HG03575 (cell line): ENCODE data around the gene FRG2.
"Not testable (repeated sequence)": the region's sequence is repeated elsewhere in the genome, so short reads cannot be mapped to it uniquely, and the experiment has no call there.

Experiments
- ATAC-seq: cut with Tn5 transposase; IDR thresholded peaks from one replicate; pipeline ENCODE4 v1.9.1; 2021; ENCODE audit not compliant: unreplicated experiment, insufficient number of reproducible peaks, low FRiP score; ENCODE audit errors: extremely low read depth

Gene FRG2

DNA sequence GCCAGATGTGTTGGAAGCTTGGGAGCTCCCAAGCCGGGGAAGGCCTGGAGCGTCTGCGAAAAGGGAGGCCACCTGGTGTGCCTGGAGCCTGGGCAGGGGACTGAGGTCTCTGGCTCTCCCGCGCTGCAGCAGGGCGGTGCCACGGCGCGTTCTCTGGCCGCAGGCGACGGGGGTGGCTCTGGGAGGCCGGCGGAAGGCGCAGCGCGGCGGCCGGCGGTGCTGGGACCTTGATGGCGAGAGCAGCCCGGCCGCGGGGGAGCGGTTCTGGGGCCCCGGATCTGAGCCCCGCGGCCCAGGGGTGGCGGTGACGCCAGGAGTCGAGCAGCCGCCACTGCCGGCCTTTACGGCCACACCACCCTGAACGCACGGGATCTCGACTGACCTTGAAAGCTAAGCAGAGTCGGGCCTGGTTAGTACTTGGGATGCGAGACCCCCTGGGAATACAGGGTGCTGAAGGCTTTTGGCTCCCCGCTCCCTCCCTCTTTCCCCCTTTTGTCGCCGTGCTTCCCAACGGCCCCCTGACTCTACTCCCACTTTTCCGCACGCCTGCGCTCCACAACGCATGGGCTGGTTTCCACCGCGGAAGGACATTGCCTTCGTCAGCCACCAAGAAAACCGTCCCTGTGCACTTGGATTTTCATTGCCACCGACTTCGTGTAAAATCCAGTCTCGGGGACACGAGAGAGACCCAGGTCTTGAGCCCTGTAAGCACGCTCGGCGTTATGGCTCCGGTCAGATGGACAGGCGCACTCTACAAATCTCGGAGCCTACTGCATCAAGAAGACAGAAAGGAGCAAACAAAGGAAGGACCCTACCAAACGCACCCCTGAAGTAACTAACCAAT, 9.5 kb downstream of the FRG2 start:
- ATAC-seq, result no peak

DNA sequence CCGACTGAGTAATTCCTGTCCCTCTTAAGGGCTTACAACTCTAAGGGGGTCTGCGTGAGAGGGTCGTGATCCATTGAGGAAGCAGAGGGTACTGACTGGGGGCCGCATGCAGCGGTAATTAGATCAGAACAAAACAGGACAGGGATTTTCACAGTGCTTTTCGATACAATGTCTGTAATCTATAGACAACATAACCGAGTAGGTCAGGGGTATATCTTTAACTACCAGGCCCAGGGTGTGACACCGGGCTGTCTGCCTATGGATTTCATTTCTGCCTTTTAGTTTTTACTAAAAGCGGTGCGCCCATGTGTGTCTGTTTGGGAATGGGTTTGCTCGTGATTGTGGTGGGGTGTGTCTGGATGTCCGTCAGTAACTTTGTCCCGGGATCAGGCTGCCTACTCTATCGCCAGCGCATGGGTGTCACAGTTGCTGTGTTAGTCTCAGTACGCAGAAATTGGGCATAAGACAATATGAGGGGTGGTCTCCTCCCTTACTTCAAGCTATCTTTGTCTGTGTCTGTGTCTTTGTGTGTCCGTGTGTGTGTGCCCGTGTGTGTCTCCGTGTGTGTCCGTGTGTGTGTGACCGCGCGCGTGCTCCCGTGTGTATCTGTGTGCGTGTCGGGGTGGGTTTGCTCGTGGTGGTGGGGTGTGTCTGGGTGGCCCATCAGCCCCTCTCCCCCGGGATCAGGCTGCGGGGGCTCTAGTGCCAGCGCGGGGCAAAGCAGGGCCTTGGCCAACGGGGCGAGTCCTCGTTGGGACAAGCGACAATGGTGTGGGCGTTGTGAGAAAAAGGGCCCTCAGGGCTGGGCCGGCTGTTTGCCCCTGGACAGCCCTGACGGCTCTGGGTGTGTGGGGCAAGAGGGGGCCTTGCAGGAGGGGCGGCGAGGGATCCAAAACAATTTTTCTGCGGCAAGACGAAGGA, 10.4 kb downstream of the FRG2 start:
- no peak for ATAC-seq

DNA sequence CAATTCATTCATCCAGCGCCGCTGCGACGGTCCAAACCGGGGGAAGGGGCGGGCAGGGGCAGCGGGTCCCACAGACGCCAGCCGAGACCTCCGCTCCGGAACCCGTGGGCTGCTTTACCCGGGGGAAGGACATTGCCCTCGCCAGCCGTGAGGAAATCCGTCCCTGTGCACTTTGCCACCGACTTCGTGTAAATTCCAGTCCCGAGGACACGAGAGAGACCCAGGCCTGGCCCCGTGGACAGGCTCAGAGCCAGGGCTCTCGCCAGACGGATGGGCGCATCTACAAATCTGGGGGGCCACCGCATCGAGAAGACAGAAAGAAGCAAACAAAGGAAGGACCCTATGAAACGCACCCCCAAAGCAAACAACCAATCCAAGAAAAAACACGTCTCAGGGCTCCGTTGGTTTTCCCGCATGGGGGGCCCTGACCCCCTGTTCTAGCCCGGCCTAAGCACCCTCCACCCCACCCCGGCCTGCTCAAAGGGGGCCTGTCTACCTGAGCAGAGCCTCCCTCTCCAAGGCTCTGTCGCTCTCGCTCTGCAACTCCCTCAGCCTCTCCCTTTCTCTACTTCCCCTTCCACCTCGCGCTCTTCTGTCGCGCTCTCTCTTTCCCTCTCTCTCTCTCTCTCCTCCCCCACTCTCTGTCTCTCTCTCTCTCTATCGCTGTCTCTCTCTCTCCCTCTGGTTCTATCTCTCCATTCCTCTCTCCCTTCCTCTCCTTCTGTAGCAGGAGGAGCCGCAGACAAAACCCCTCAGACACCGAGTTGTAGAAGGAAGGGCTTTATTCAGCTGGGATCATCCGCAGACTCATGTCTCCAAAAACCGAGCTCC, 11.3 kb downstream of the FRG2 start:
- no peak for ATAC-seq

DNA sequence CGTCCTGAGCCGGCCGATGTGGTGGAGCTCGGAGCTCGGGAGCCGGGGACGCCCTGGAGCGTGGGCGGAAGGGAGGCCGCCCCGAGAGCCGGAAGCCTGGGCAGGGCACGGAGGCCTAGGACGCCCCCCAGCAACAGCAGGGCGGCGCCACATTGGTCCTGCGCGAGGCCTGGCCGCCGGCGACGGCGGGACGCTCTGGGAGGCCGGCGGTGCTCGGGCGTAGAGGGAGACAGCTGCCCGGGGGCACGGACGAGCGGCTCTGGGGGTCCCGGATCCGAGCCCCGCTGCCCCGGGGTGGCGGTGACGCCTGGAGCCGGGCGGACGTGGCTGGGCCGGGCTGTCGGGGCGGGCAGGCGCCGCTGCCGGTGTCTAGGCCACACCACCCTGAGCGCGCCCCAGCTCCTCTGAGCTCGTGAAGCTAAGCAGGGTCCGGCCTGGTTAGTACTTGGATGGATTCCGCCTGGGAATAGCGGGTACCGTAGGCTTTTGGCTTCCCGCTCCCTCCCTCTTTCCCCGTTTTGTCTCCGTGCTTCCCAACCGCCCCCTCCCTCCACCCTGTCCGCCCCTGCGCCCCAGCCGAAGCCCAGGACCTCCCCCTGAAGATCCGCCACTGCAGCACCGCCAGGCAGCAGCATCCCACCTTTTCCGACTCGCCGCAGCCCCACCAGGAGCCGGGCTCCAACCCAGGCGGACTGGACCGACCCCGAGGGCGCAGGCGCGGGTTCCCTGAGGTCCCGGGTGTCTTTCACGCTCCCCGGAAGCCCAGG, 12.1 kb downstream of the FRG2 start:
- no peak for ATAC-seq

DNA sequence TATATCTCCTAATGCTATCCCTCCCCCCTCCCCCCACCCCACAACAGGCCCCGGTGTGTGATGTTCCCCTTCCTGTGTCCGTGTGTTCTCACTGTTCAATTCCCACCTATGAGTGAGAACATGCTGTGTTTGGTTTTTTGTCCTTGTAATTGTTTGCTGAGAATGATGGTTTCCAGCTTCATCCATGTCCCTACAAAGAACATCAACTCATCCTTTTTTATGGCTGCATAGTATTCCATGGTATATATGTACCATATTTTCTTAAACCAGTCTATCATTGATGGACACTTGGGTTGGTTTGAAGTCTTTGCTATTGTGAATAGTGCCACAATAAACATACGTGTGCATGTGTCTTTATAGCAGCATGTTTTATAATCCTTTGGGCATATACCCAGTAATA, 37.1 kb downstream of the FRG2 start:
- not testable (repeated sequence) for ATAC-seq

DNA sequence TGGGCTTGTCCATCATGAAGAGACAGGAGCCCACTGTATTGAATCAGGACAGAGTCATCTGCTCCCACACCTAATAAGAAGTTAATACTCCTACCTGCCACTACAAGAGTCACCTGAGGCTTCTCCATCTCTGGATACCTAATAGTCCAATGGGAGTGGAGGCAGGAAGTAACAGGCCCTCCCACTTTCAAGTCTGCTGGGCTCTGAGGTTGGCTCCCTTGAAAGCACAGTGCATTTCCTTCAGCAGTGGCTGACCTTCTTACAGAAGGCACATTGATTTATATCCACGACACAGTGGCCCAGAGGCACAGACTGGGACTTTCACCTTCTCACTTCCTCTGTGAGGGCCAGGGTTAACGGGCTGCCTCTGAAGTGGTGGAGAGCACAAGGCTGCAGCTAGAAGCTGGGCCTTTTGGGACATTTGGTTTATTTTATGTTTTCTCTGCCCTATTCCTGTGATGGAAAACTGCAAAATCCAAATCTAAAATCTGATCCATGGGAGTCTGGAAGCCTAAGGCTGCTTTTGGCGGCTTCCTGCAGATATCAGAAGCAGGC, 38.1 kb downstream of the FRG2 start:
- ATAC-seq, result no peak

DNA sequence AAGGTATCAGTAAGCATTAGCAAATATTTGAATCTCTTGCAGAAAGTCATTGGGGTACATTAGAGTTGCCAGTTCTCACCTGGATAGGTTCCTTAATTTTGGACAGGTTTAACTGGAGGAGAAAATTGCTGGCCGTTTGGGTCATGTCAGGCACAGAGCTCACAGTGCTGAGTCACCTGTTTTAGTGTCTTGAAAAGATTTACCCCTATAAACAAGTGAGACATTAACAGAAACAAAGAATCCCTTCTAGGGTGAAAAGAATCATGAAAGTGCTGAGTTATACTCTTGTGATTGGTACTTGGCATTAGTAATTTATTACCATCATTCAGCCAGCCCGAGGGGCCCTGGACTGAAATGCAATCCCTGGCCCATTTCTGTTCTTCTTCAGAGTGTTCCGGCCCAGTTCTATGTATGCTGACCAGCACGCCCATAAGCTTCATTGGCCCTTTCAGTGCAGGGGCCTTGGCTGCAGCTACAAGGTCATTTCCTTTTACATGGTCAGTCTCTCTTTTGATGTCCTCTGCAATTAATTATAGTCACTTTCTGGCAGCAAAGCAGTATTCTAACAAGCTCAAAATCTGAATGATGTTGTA, 41.3 kb downstream of the FRG2 start:
- not testable (repeated sequence) for ATAC-seq

DNA sequence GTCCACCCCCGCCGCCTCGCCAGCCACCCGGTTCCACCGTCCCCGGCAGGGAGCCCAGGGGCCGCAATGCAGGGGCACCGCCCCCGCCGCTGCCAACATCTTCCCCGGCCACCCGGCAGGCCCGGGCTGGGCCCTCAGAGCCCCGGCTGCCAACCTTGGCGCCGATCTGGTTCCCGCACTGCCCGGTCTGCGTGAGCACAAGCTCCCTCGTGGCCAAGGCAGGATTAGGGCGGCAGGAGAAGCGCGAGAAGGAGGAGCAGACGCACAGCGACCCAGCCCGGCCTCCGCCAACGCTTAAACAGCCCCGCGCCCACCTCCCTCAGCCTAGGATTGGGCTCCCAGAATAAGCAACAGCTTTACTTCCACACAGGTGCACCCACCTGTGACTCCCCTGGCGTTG, 42.4 kb downstream of the FRG2 start:
- not testable (repeated sequence) for ATAC-seq

DNA sequence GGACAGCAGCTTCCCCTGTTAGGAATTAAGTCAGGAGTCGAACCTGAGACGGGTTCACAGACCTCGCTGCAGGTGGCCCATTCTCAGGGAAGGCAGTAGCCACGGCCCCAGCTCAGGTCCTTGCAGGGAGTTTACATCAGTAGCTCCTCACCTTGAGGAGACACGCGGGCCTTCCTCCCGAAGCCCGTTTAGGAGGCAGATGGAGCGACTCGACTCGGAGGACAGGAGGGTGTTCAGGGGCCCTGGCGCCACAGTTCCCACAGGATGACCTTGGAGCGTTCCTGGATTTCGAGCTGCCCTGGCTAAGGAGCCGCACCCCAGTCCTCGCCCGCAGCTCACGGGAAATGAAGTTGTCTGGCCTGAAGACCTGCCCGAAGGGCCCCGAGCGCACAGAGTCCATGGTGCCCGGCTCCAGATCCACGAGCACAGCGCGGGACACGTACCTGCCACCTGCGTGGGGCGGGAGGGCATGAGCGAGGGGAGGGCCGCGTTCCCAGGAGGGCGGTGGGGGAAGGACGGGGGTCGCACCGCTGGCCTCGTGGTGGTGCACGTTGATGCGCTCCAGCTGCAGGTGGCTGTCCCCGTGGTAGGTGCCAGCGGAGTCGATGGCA, 43.0 kb downstream of the FRG2 start:
- ATAC-seq, result not testable (repeated sequence)

DNA sequence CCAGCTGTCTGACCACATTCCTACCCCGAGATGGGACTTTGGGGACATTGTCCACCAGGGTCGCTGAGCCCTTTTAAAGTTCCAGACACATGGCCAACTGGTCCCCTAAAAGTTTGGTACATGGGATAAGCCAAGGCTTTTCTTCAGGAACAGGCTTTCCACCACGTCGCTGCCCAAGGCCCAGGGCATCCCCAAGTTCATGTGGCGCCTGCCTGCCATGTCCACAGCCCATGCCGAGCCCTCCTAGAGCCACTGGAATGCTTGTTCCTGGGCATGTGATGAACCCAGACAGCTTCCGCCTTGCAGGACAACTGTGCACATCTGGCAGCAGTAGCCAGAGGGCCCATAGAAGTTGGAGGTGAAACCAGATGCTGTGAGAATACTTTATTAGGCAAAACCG, 45.1 kb downstream of the FRG2 start:
- ATAC-seq, result no peak

DNA sequence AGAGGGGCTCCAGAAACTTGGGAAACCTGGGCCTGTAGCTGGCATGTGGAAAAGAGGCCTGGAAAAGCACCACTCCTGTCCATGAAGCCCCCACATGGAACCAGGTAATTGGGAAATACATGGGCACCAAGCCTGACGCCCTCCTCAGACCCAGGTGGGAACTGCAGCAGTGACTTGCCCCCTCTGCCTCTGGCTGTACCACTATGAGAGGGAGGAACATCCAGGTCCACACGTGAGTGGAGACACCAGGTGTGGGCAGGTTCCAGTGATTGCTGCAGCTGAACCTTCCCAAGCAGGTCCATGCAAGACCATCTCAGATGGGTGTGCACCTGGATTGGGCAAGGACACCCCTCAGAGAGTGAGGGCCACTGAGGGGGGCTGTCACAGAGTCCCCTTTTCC, 46.8 kb downstream of the FRG2 start:
- not testable (repeated sequence) for ATAC-seq

DNA sequence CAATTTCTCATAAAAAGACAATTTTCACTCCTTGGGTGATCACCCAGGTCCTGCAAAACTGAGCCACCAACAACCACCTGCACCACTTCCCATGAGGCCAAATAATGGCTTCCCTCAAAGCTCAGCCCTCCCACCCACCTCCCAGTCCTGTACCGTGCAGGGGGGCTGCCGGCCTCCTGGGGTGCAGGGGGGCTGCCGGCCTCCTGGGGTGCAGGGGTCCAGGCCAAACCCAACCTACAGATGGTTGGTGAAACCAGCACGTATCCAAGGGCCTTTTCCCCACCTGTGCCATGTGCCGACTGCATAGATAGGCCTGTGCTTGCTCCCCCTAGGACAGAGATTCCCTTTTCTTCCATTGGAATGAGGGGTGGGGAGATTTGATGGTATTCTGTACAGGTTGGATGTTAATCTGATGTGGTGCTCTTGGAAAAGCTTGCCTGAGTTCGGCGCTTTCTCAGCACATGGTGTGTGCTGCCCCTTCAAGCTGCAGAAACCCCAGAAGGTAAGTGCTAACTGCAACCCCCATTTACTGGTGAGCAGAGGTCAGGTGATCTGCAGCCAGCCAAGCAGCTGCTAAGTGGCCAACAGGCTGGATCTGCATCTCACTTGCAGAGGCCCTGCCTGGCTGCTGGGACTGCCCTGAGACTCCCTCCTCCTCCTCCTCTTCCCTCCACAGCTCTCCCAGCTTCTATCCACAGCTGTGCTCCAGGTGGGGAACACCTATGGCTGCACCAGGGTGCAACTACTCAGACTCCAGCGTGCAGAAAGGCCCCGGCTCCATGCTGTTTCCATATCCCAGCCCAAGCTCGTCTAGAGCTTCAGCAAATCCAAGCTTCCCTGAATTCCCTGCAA, 47.6 kb downstream of the FRG2 start:
- no peak for ATAC-seq
